Trophoblast cell (in vitro differentiated cells and primary cell): ENCODE results near the gene COX8A.

Source experiments
- DNase-seq, 2 donors: peaks; one replicate each; pipeline ENCODE4 v3.0.0-alpha.2; 2016
- H2AFZ ChIP-seq: 2 replicates; pipeline ENCODE4 v1.6.1; 2013; ENCODE audit warnings: low read length, moderate library complexity, mild to moderate bottlenecking; ENCODE audit not compliant: insufficient read depth, poor library complexity
- H2AK5ac ChIP-seq: 2 replicates; pipeline ENCODE4 v1.6.1; 2013; ENCODE audit warnings: mild to moderate bottlenecking, low read length
- H2BK120ac ChIP-seq: 2 replicates; pipeline ENCODE4 v1.6.1; 2013; ENCODE audit warnings: low read length, mild to moderate bottlenecking, moderate library complexity; ENCODE audit not compliant: insufficient read depth, poor library complexity
- H2BK12ac ChIP-seq: 2 replicates; pipeline ENCODE4 v1.6.1; 2013; ENCODE audit warnings: mild to moderate bottlenecking, low read length, moderate library complexity
- H2BK5ac ChIP-seq: 2 replicates; pipeline ENCODE4 v1.6.1; 2013; ENCODE audit warnings: low read length, low read depth, moderate library complexity, mild to moderate bottlenecking; ENCODE audit not compliant: poor library complexity
- H3K14ac ChIP-seq: 2 replicates; pipeline ENCODE4 v1.6.1; 2013; ENCODE audit warnings: mild to moderate bottlenecking, low read length
- H3K18ac ChIP-seq: 2 replicates; pipeline ENCODE4 v1.6.1; 2013; ENCODE audit warnings: mild to moderate bottlenecking, low read length
- H3K23ac ChIP-seq: 2 replicates; pipeline ENCODE4 v1.6.1; 2013; ENCODE audit warnings: low read length
- H3K27ac ChIP-seq: 2 replicates; pipeline ENCODE4 v1.5.1; 2013; ENCODE audit warnings: low read depth, mild to moderate bottlenecking, inconsistent platforms, low read length, moderate library complexity
- H3K27me3 ChIP-seq: 2 replicates; pipeline ENCODE4 v1.6.1; 2013; ENCODE audit warnings: inconsistent platforms, mild to moderate bottlenecking, low read length, moderate library complexity; ENCODE audit not compliant: insufficient read depth
- H3K36me3 ChIP-seq, 2 experiments: 1 replicate in 1 of 2; 2 replicates in 1 of 2; pipeline ENCODE4 v1.6.1; 2013; ENCODE audit warnings: low read length in 2 of 2, mild to moderate bottlenecking in 2 of 2, moderate library complexity in 1 of 2; ENCODE audit not compliant: insufficient read depth in 2 of 2, control insufficient read depth in 1 of 2
- H3K4ac ChIP-seq: 2 replicates; pipeline ENCODE4 v1.6.1; 2013; ENCODE audit warnings: low read depth, mild to moderate bottlenecking, low read length, moderate library complexity
- H3K4me1 ChIP-seq, 2 experiments: 1 replicate in 1 of 2; 2 replicates in 1 of 2; pipeline ENCODE4 v1.6.1; 2013; ENCODE audit warnings: low read length in 2 of 2, mild to moderate bottlenecking in 2 of 2, moderate library complexity in 1 of 2; ENCODE audit not compliant: insufficient read depth in 2 of 2, control insufficient read depth in 1 of 2
- H3K4me2 ChIP-seq: 2 replicates; pipeline ENCODE4 v1.6.1; 2013; ENCODE audit warnings: inconsistent platforms, mild to moderate bottlenecking, low read length, moderate library complexity
- H3K4me3 ChIP-seq: 2 replicates; pipeline ENCODE4 v1.5.1; 2013; ENCODE audit warnings: mild to moderate bottlenecking, low read depth, low read length, inconsistent platforms
- H3K79me1 ChIP-seq: one replicate; pipeline ENCODE4 v1.6.1; 2013; ENCODE audit warnings: low read length
- H3K79me2 ChIP-seq: 2 replicates; pipeline ENCODE4 v1.6.1; 2013; ENCODE audit warnings: low read length, mild to moderate bottlenecking; ENCODE audit not compliant: control insufficient read depth, insufficient read depth, poor library complexity
- H3K9ac ChIP-seq: 2 replicates; pipeline ENCODE4 v1.6.1; 2013; ENCODE audit warnings: mild to moderate bottlenecking, low read length
- H3K9me3 ChIP-seq: 2 replicates; pipeline ENCODE4 v1.6.1; 2013; ENCODE audit warnings: low read depth, mild to moderate bottlenecking, control low read depth, inconsistent platforms, low read length; ENCODE audit not compliant: insufficient read depth
- H4K12ac ChIP-seq: 2 replicates; pipeline ENCODE4 v1.6.1; 2013; ENCODE audit warnings: low read depth, mild to moderate bottlenecking, low read length, moderate library complexity
- H4K8ac ChIP-seq: 2 replicates; pipeline ENCODE4 v1.6.1; 2013; ENCODE audit warnings: low read depth, mild to moderate bottlenecking, low read length, moderate library complexity
- H4K91ac ChIP-seq: one replicate; pipeline ENCODE4 v1.6.1; 2013; ENCODE audit warnings: low read depth, mild to moderate bottlenecking, low read length, moderate library complexity
- WGBS: extraction: QIAGEN DNeasy Blood & Tissue Kit; methylation state at CpG from one replicate; pipeline ENCODE4 v1.1.7; 2013; ENCODE audit warnings: missing lambda C conversion rate; ENCODE audit not compliant: insufficient read length, insufficient coverage; ENCODE audit errors: extremely low coverage; 5-methylcytosine and 5-hydroxymethylcytosine counted together

Gene COX8A

DNA sequence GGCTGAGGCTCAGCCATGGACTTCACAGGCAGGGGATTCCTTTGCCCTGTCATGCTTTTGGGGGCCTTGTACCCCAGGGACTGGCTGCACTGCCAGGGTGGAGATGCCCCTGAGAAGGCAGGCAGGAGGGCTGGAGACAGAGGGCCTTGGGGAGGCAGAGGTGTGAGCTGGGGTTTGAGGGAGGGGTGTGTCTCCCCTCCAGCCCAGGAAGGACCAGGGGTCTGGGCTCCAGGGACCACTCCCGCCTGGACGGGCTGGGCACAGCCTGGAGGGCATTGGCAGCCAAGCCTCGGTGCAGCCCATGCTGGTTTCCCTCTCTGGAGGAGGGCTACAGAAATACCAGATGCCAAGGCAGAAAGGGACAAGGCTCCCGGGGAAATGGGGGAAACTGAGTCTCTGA lies 31.3 kb downstream of the COX8A start:
- no peak for DNase-seq
- Histone ChIP-seq H4K91ac (no peak overlapping the region), H3K27me3 (peaks cover 14% of the 10 kb centered on the region), H4K8ac (no peak overlapping the region), H4K12ac (no peak overlapping the region), H3K18ac (no peak overlapping the region), H2AK5ac (no peak overlapping the region), H3K9ac (no peak overlapping the region), H2BK5ac (no peak overlapping the region), H3K79me1 (no peaks in the 10 kb centered on the region), H3K9me3 (peaks cover 2% of the 10 kb centered on the region), H3K4me3 (no peak overlapping the region), H3K14ac (no peak overlapping the region), H3K79me2 (no peaks in the 10 kb centered on the region), H3K4ac (no peak overlapping the region), H3K36me3 (no peaks in the 10 kb centered on the region), H3K27ac (no peak overlapping the region), H2BK12ac (no peak overlapping the region), H3K4me2 (no peak overlapping the region), H2BK120ac (no peak overlapping the region), H3K23ac (no peak overlapping the region), H3K4me1 (peaks cover 12 to 16% of the 10 kb centered on the region in 2 experiments), H2AFZ (no peak overlapping the region)
- no CpG with 5 or more reads among the region's 4 CpGs for WGBS

DNA sequence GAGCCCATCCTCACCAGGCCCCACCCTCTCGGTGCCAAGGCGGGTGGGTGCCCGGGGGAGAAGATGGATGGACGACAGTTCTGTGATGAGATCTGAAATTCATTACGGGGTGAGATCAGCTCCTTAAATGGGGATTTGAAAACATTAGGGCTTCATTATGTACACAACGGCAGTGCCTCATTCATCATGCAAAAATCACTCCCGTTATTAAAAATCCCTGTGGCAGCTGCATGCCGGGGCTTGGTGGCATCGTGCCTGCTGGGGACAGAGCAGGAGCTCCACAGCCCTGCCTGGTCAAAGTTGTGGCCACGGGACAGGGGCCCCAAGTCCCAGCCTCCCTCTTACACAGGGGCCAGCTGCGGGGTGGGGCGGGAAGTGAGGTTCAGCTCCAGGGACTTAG lies 32.0 kb downstream of the COX8A start:
- Histone ChIP-seq H2BK5ac (no peak overlapping the region), H3K9me3 (peaks cover 2% of the 10 kb centered on the region), H3K18ac (no peak overlapping the region), H3K27ac (no peak overlapping the region), H3K27me3 (peaks cover 14% of the 10 kb centered on the region), H3K4me1 (peaks cover 12 to 16% of the 10 kb centered on the region in 2 experiments), H2AK5ac (no peak overlapping the region), H3K4me3 (no peak overlapping the region), H3K79me1 (no peaks in the 10 kb centered on the region), H3K79me2 (no peaks in the 10 kb centered on the region), H3K14ac (no peak overlapping the region), H2AFZ (no peak overlapping the region), H3K9ac (no peak overlapping the region), H4K8ac (no peak overlapping the region), H2BK120ac (no peak overlapping the region), H4K12ac (no peak overlapping the region), H3K36me3 (no peaks in the 10 kb centered on the region), H3K4ac (no peak overlapping the region), H3K4me2 (no peak overlapping the region), H3K23ac (no peak overlapping the region), H2BK12ac (no peak overlapping the region), H4K91ac (no peak overlapping the region)
- WGBS, result no CpG with 5 or more reads among the region's 12 CpGs
- DNase-seq, result no peak

DNA sequence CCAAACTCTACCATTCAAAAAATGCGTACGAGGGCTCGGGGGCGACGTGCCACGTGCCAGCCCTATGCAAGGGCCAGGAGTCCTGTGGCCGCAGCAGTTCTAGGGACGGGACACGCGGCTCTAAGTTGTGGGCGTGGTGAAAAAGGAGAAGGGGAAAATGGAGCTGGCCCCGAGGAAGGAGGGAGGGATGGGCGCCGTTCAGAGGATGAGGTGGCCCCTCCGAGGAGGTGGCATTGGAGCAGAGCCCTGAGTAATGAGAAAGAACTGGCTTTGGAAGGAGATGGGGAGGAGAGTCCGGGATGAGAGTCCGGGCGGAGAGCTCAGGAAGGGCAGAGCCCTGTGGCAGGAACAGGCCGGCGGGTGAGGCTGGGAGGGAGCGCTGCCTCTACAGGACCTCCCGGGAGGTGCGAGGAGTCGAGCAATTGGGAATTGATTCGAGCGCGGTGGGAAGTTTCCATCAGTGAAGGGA lies 32.8 kb downstream of the COX8A start:
- H3K79me1 ChIP-seq, result no peaks in the 10 kb centered on the region
- H3K79me2 ChIP-seq, result no peaks in the 10 kb centered on the region
- H2BK5ac ChIP-seq, result no peak overlapping the region
- no peak overlapping the region for H2AFZ ChIP-seq
- no peak overlapping the region for H3K9ac ChIP-seq
- no CpG with 5 or more reads among the region's 27 CpGs for WGBS
- H4K91ac ChIP-seq, result no peak overlapping the region
- no peak overlapping the region for H4K12ac ChIP-seq
- no peak overlapping the region for H3K4ac ChIP-seq
- H3K14ac ChIP-seq, result no peak overlapping the region
- H3K9me3 ChIP-seq, result peaks cover 2% of the 10 kb centered on the region
- H3K27ac ChIP-seq, result no peak overlapping the region
- H3K4me3 ChIP-seq, result no peak overlapping the region
- H3K18ac ChIP-seq, result no peak overlapping the region
- H4K8ac ChIP-seq, result no peak overlapping the region
- no peak overlapping the region for H2AK5ac ChIP-seq
- H3K4me2 ChIP-seq, result peak overlapping the region; percentile 57
- H2BK12ac ChIP-seq, result no peak overlapping the region
- H3K4me1 ChIP-seq, result peaks cover 12 to 16% of the 10 kb centered on the region in 2 experiments
- H3K36me3 ChIP-seq, result no peaks in the 10 kb centered on the region
- H3K27me3 ChIP-seq, result peaks cover 14% of the 10 kb centered on the region
- H3K23ac ChIP-seq, result no peak overlapping the region
- peak in 1 of 2 donors; percentile 36 for DNase-seq
- H2BK120ac ChIP-seq, result no peak overlapping the region

DNA sequence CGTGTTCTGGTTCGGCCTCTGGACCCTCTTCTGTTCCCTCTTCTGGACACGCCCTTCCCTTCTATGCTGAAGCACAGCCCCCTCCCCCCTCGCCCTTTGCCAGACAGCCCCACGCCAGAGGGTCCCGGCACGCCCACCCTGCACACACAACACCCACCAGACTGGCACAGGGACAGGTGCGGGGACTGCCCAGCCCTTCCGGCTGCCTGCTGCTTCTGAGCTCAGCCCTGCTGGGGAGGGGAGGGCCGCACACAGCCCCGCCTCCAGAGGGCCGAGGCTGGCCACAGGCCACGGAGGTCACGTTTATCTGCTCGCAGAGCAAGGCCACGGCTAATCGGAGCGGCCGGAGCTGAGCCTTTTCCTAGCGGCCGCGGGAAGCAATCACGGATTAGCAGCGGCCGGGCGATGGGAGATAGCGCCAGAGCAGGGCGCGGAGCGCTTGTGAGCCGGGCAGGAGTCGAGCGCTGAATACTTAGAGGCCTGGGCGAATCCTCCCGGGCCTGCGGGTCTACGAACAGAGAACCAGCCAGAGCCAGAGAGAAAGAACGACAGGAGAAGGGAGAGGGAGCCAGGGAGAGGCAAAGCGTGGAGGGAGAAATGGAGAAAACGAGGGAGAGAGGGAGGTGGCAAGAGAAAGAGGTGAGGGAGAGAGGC lies 33.3 kb downstream of the COX8A start:
- peak overlapping the region; percentile 57 for H3K4me2 ChIP-seq
- H3K27me3 ChIP-seq, result peaks cover 14% of the 10 kb centered on the region
- H3K4me3 ChIP-seq, result no peak overlapping the region
- H3K79me1 ChIP-seq, result no peaks in the 10 kb centered on the region
- H3K27ac ChIP-seq, result no peak overlapping the region
- H2BK120ac ChIP-seq, result no peak overlapping the region
- no peak overlapping the region for H2AFZ ChIP-seq
- H3K36me3 ChIP-seq, result no peaks in the 10 kb centered on the region
- no CpG with 5 or more reads among the region's 40 CpGs for WGBS
- no peak overlapping the region for H3K4ac ChIP-seq
- H3K4me1 ChIP-seq, result peaks cover 12 to 16% of the 10 kb centered on the region in 2 experiments
- no peak overlapping the region for H4K91ac ChIP-seq
- H2AK5ac ChIP-seq, result no peak overlapping the region
- peak; percentile 44 to 80 for DNase-seq
- no peak overlapping the region for H3K18ac ChIP-seq
- no peak overlapping the region for H3K9ac ChIP-seq
- H4K8ac ChIP-seq, result no peak overlapping the region
- H3K23ac ChIP-seq, result no peak overlapping the region
- H2BK12ac ChIP-seq, result no peak overlapping the region
- H3K14ac ChIP-seq, result no peak overlapping the region
- no peak overlapping the region for H4K12ac ChIP-seq
- H3K79me2 ChIP-seq, result no peaks in the 10 kb centered on the region
- H2BK5ac ChIP-seq, result no peak overlapping the region
- peaks cover under 1% of the 10 kb centered on the region for H3K9me3 ChIP-seq
